ENCODE data around the gene NQO1.

- TF ChIP-seq POLR2A (IDR thresholded peaks at IDR 0.05; ENCODE audit: low read length), result no peak
- TF ChIP-seq GATA1 (IDR thresholded peaks at IDR 0.05; ENCODE audit: low read depth, low read length), result no peak
These were observed 37.2 kb upstream of the NQO1 start for GRCh38 chr16:69763599-69763942.

All from erythroblast (primary cell).